ENCODE data around the gene BMP6.

DNA sequence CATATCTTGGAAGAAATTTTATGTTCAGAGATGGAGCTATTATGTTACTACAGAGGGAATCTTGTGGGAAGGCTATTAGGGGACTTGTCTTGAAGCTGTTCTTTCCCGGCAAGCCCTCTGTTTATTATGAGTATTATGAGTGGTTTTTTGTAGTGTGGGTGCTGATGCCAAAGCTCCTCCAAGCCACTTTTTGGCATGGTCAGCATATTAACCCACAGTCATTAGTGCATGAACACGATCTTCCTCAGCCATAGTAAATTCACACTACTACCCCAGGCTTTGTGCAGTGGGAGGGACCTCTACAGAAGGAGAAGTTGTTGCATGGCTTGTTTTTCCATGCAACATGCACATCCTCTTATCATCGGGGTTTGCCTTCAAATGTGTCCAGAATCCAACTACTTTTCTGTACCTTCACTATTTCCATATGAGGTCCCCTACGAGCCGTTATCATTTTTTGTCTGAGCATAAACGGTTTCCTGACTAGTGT lies 6.5 kb upstream of the BMP6 start:
- TF ChIP-seq POLR2A (IDR thresholded peaks at IDR 0.05) (no peak), POLR2AphosphoS5 (IDR thresholded peaks at IDR 0.05) (no peak)

Data from sigmoid colon (tissue), 4 donors.